ENCODE results near the gene PPA2.

The PPA2 gene

DNA sequence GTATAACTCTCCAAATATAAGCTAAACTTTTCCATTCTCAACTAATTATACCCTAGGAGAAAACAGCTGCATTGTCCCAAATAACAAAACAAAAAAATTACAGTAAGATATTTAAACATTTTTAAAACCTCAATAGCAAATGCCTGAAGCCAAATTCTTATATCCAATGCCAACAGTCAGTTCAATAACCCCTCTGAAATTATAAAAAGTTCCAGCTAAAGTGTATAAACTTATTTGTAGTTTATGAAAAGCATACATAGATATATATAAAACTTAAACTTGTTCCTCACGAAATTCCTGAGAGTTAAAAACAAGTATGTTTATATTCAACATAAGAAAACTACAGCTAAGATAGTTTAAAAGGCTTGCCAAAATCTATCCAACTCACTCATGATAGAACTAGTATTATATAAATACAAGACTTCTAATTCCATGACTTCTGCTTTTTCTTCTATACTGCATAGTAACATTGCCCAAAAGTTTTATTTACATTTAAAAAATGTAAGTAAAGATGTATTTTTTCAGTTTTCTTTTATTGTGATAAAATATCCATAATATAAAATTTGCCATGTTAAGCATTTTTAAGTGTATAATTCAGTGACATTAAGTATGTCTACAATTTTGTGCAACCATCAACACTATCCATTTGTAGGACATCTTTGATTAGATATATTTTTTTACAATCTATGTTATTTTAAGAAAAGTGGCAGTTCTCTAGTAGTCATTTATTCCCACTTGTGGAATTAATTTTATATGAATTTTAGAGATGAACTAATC lies 72.8 kb downstream of the PPA2 start:
- in situ Hi-C loops (cut with HindIII; ENCODE audit: low sequenced_read_pairs): no loop called here
- TF ChIP-seq CTCF (IDR thresholded peaks at IDR 0.05; ENCODE audit: low read depth, low read length, missing control alignments): no peak
- DNase-seq (ENCODE audit: low read depth): no peak

GRCh38 chr4:105399532-105400161 lies 74.2 kb downstream of the PPA2 start:
- TF ChIP-seq CTCF (IDR thresholded peaks at IDR 0.05; ENCODE audit: low read depth, low read length, missing control alignments): no peak
- DNase-seq (ENCODE audit: low read depth): peak; percentile 19
- in situ Hi-C loops (cut with HindIII; ENCODE audit: low sequenced_read_pairs): no loop called here
- H3K4me3 ChIP-seq (ENCODE audit: low read depth, low read length): no peak overlapping the region

More for the DNA sequence above, 72.8 kb downstream of the PPA2 start:
- no peak overlapping the region for H3K4me3 ChIP-seq (ENCODE audit: low read depth, low read length)

DNA sequence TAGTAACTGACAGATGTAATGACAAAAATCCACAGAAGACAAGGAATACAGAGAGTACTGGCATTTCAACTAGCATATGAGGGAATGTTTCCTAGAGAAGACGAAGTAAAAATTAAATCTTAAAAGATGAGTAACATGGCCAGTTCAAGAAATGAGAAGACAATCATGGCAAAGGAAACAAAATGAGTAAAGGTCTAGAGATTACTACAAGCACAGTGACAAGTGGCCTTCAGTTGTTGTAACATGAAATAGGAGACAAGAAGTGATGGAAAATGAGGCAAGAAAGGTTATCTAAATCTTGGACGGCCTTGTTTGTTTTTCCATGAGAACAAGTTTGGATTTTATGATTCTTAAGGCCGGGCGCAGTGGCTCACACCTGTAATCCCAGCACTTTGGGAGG lies 81.0 kb downstream of the PPA2 start:
- in situ Hi-C loops (cut with HindIII; ENCODE audit: low sequenced_read_pairs): no loop called here
- DNase-seq (ENCODE audit: low read depth): no peak
- no peak for TF ChIP-seq CTCF (IDR thresholded peaks at IDR 0.05; ENCODE audit: low read depth, low read length, missing control alignments)
- H3K4me3 ChIP-seq (ENCODE audit: low read depth, low read length): no peak overlapping the region

- in situ Hi-C loops (cut with HindIII; ENCODE audit: low sequenced_read_pairs): no loop called here
- no peak overlapping the region for H3K4me3 ChIP-seq (ENCODE audit: low read depth, low read length)
- no peak for TF ChIP-seq CTCF (IDR thresholded peaks at IDR 0.05; ENCODE audit: low read depth, low read length, missing control alignments)
- DNase-seq (ENCODE audit: low read depth): no peak
Measured at GRCh38 chr4:105389167-105389566, 84.7 kb downstream of the PPA2 start.

- no peak for TF ChIP-seq CTCF (IDR thresholded peaks at IDR 0.05; ENCODE audit: low read depth, low read length, missing control alignments)
- H3K4me3 ChIP-seq (ENCODE audit: low read depth, low read length): no peak overlapping the region
- in situ Hi-C loops (cut with HindIII; ENCODE audit: low sequenced_read_pairs): no loop called here
- no peak for DNase-seq (ENCODE audit: low read depth)
Measured at GRCh38 chr4:105387466-105387865, 86.4 kb downstream of the PPA2 start.

GRCh38 chr4:105386012-105386411 lies 87.8 kb downstream of the PPA2 start:
- DNase-seq (ENCODE audit: low read depth): no peak
- in situ Hi-C loops (cut with HindIII; ENCODE audit: low sequenced_read_pairs): no loop called here
- no peak overlapping the region for H3K4me3 ChIP-seq (ENCODE audit: low read depth, low read length)
- TF ChIP-seq CTCF (IDR thresholded peaks at IDR 0.05; ENCODE audit: low read depth, low read length, missing control alignments): no peak
